Stomach (tissue), 9 donors: ENCODE results near the gene FAM240B. TPM values are rescaled to one million over a fixed set of nuclear protein-coding genes. Genes with fewer than 3 reads are reported as not detected.

Experiments
- DNase-seq, 2 donors: peaks; one replicate each; pipeline versions ENCODE4 v3.0.0 to v3.0.0-alpha.2; 2013 to 2019
- H3K27ac ChIP-seq, 5 donors: fragments of 200-600 bp in 4 of 5; sonication (generic) in 4 of 5; one replicate each; pipeline ENCODE4 v1.5.1; 2013 to 2019; ENCODE audit warnings: mild to moderate bottlenecking in 1 of 5, moderate library complexity in 1 of 5
- H3K27me3 ChIP-seq, 3 donors: fragments of 200-600 bp; sonication (generic); one replicate each; pipeline ENCODE4 v1.5.1; 2017 to 2019; ENCODE audit warnings: mixed run types in 1 of 3
- H3K36me3 ChIP-seq, 4 donors: fragments of 200-600 bp; sonication (generic); 1 replicate in 3 of 4; 2 replicates in 1 of 4; pipeline ENCODE4 v1.5.1; 2016 to 2019
- H3K4me1 ChIP-seq, 4 donors: fragments of 200-600 bp; sonication (generic); one replicate each; pipeline ENCODE4 v1.5.1; 2016 to 2019
- H3K4me3 ChIP-seq, 4 donors: fragments of 200-600 bp; sonication (generic) in 3 of 4; one replicate each; pipeline ENCODE4 v1.5.1; 2016 to 2019; ENCODE audit warnings: mild to moderate bottlenecking in 1 of 4
- H3K9me3 ChIP-seq, 4 donors: fragments of 200-600 bp; sonication (generic); one replicate each; pipeline ENCODE4 v1.5.1; 2016 to 2019
- CTCF ChIP-seq, 7 experiments: fragments of 450-650 bp in 4 of 7; fragments of 200-600 bp in 3 of 7; sonication (generic) in 3 of 7; IDR thresholded peaks; one replicate each; pipeline ENCODE4 v1.5.1; 2016 to 2019; ENCODE audit warnings: antibody characterized with exemption in 7 of 7, control low read depth in 2 of 7, mild to moderate bottlenecking in 1 of 7
- EP300 ChIP-seq: sonication (generic); formaldehyde crosslinking; IDR thresholded peaks from one replicate; pipeline ENCODE4 v1.6.1; 2017; ENCODE audit warnings: antibody characterized with exemption
- POLR2A ChIP-seq, 4 donors: fragments of 450-650 bp; IDR thresholded peaks; one replicate each; pipeline ENCODE4 v1.6.1; 2016; ENCODE audit warnings: antibody characterized with exemption in 4 of 4, control low read depth in 2 of 4, mild to moderate bottlenecking in 1 of 4, moderate library complexity in 1 of 4
- POLR2AphosphoS5 ChIP-seq, 3 donors: sonication (generic); formaldehyde crosslinking; IDR thresholded peaks; one replicate each; pipeline ENCODE4 v1.6.1; 2016; ENCODE audit warnings: antibody characterized with exemption in 3 of 3
- WGBS, 5 donors: extraction: QIAGEN DNeasy Blood & Tissue Kit in 3 of 5; methylation state at CpG; one replicate each; pipeline versions ENCODE4 v1.1.5 to v1.1.7; 2013 to 2018; 5-methylcytosine and 5-hydroxymethylcytosine counted together
- intact Hi-C: fragments of 100-400 bp; cut with DNase I; formaldehyde crosslinking; loops from one replicate; pipeline ENCODE4 v1.15.1; 2023; ENCODE audit warnings: low total_unique reads
- polyA plus RNA-seq, 3 donors: library from polyadenylated mRNA; stranded (reverse); fragments of 200-250 nt; gene quantifications; one replicate each; pipeline ENCODE4 v1.2.3, GENCODE V29; 2013
- small RNA-seq, 4 donors: library from RNA; depleted of rRNA; stranded (forward); fragments of <200 nt; gene quantifications; one replicate each; pipeline ENCODE3, GENCODE V24; 2016
- total RNA-seq, 5 donors: library from RNA; depleted of rRNA; stranded (reverse); fragments of >200 nt; gene quantifications; one replicate each; pipeline versions ENCODE4 v1.1.0 to v1.2.3, GENCODE V29; 2014 to 2016
- donor health status: healthy with polysubstance abuse.
- donor health status: Bipolar disorder and iron deficiency.
- donor health status: healthy.

Gene FAM240B
- total and polyA plus RNA-seq, 8 donors, result not detected

DNA sequence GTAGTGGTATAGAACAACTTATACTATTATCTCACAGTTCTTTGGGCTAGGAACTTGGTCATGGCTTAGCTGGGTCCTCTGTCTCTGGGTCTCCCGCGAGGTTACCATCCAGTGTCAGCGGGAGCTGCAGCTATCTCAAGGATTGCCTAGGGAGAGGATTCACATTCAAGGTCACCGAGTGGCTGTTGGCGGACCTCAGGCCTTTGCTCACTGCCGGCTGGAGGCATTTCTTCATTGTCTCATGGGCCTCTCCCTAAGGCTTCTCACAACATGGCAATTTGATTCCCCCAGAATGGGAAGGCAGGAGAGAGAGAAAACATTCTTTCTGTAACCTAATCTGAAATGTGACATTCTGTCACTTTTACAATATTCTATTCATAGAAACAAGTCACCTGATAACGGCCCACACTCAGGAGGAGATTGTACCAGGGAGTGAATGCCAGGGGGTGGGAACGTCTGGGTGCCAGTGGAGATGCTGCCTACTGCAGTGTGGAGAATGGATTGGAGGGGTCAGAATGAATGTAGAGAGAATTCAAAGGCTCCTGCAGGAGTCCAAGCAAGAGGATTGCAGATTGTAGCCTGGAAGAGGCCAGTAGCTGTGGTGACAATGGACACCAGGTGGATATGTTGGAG, 70.1 kb downstream of the FAM240B start:
- no peaks in the 10 kb centered on the region for H3K9me3 ChIP-seq
- TF ChIP-seq CTCF (IDR thresholded peaks at IDR 0.05) (no peak), POLR2A (IDR thresholded peaks at IDR 0.05) (no peak), EP300 (no peak), POLR2AphosphoS5 (IDR thresholded peaks at IDR 0.05) (no peak)
- H3K27ac ChIP-seq, result no peak overlapping the region
- DNase-seq, result no peak
- no peaks in the 10 kb centered on the region for H3K36me3 ChIP-seq
- intact Hi-C loops, result no loop called here
- WGBS, 5 donors, result 75 to 86% (median 77%) methylated on average over 8 of the region's 8 CpGs
- no peak overlapping the region for H3K4me3 ChIP-seq
- H3K27me3 ChIP-seq, result peaks cover 0 to 5% (median 0%) of the 10 kb centered on the region in 3 donors
- H3K4me1 ChIP-seq, result no peaks in the 10 kb centered on the region

GRCh38 chr9:38644601-38645000, 75.3 kb downstream of the FAM240B start:
- WGBS, 5 donors, result 13 to 54% (median 17%) methylated on average over 2 of the region's 2 CpGs
- intact Hi-C loops, result no loop called here
- Histone ChIP-seq H3K27ac (no peak overlapping the region), H3K4me1 (no peaks in the 10 kb centered on the region), H3K27me3 (peaks cover 0 to 12% (median 0%) of the 10 kb centered on the region in 3 donors), H3K36me3 (no peaks in the 10 kb centered on the region), H3K4me3 (no peak overlapping the region), H3K9me3 (no peaks in the 10 kb centered on the region)
- no peak for DNase-seq
- TF ChIP-seq POLR2A (IDR thresholded peaks at IDR 0.05), result no peak
- TF ChIP-seq EP300, result no peak
- no peak for TF ChIP-seq POLR2AphosphoS5 (IDR thresholded peaks at IDR 0.05)
- TF ChIP-seq CTCF (IDR thresholded peaks at IDR 0.05), result no peak

Small RNAs within 50 kb of the gene (small RNA-seq; reads per million reads assigned to genes)
- 0 reads per million in 4 donors for gene RNU6-765P

Other genes with a start within 250 kb of the FAM240B start
- 1 to 10 TPM; 1.7 to 5.8 (median 2.8) TPM for gene ANKRD18A, start 99.5 kb downstream of the FAM240B start, total RNA-seq
- gene ANKRD18A, start 99.5 kb downstream of the FAM240B start, polyA plus RNA-seq, result 1 to 10 TPM in 1 of 3 donors, under 1 TPM in 2; 0.15 to 3.3 (median 0.50) TPM